Hepatocyte (in vitro differentiated cells): ENCODE measurements around the gene FBXO9. TPM values are rescaled to one million over a fixed set of nuclear protein-coding genes. Genes with fewer than 3 reads are reported as not detected.
"Not testable (repeated sequence)": the region's sequence is repeated elsewhere in the genome, so short reads cannot be mapped to it uniquely, and the experiment has no call there.

Experiments
- DNase-seq: peaks from one replicate; pipeline ENCODE4 v3.0.0-alpha.2; 2016; ENCODE audit warnings: low spot score
- H2AFZ ChIP-seq: fragments of 200-600 bp; sonication (generic); 2 replicates; pipeline ENCODE4 v1.6.0; 2016; ENCODE audit warnings: antibody characterized with exemption, mild to moderate bottlenecking
- H3K27ac ChIP-seq: fragments of 200-600 bp; sonication (generic); 2 replicates; pipeline ENCODE4 v1.5.1; 2016; ENCODE audit warnings: mild to moderate bottlenecking
- H3K27me3 ChIP-seq: fragments of 200-600 bp; sonication (generic); 2 replicates; pipeline ENCODE4 v1.6.1; 2016
- H3K36me3 ChIP-seq: fragments of 200-600 bp; sonication (generic); replicated peaks from 2 replicates; pipeline ENCODE4 v1.5.1; 2016; ENCODE audit warnings: low read depth; ENCODE audit not compliant: insufficient read depth
- H3K4me1 ChIP-seq: fragments of 200-600 bp; sonication (generic); 2 replicates; pipeline ENCODE4 v1.5.1; 2016; ENCODE audit warnings: mild to moderate bottlenecking, moderate library complexity; ENCODE audit not compliant: insufficient read depth
- H3K4me2 ChIP-seq: fragments of 200-600 bp; sonication (generic); 2 replicates; pipeline ENCODE4 v1.6.0; 2016
- H3K4me3 ChIP-seq: fragments of 200-600 bp; sonication (generic); 2 replicates; pipeline ENCODE4 v1.5.1; 2016; ENCODE audit warnings: mild to moderate bottlenecking
- H3K79me2 ChIP-seq: fragments of 200-600 bp; sonication (generic); 2 replicates; pipeline ENCODE4 v1.6.0; 2017; ENCODE audit warnings: mild to moderate bottlenecking
- H3K9me2 ChIP-seq: fragments of 200-600 bp; sonication (generic); replicated peaks from 2 replicates; pipeline ENCODE4 v1.6.0; 2017; ENCODE audit warnings: mild to moderate bottlenecking; ENCODE audit not compliant: insufficient read depth
- H3K9me3 ChIP-seq: fragments of 200-600 bp; sonication (generic); 2 replicates; pipeline ENCODE4 v1.5.1; 2016; ENCODE audit warnings: low read depth, mild to moderate bottlenecking
- H4K20me1 ChIP-seq: fragments of 200-600 bp; sonication (generic); 2 replicates; pipeline ENCODE4 v1.6.0; 2016; ENCODE audit warnings: mild to moderate bottlenecking; ENCODE audit not compliant: insufficient read depth, poor library complexity, severe bottlenecking
- CTCF ChIP-seq: fragments of 200-600 bp; sonication (generic); IDR thresholded peaks from 2 replicates; pipeline ENCODE4 v1.5.1; 2016; ENCODE audit warnings: antibody characterized with exemption, mild to moderate bottlenecking; ENCODE audit not compliant: poor library complexity
- EZH2 ChIP-seq: fragments of 200-600 bp; sonication (generic); IDR thresholded peaks from 2 replicates; pipeline ENCODE4 v1.6.1; 2016; ENCODE audit warnings: antibody characterized with exemption, mild to moderate bottlenecking, borderline replicate concordance
- EZH2phosphoT487 ChIP-seq: fragments of 200-600 bp; sonication (generic); IDR thresholded peaks from one replicate; pipeline ENCODE4 v1.6.1; 2018; ENCODE audit warnings: antibody characterized with exemption, mild to moderate bottlenecking, low read depth, moderate library complexity; ENCODE audit not compliant: unreplicated experiment, severe bottlenecking
- WGBS: methylation state at CpG from one replicate; pipeline ENCODE4 v1.1.6; 2016; ENCODE audit warnings: low lambda C conversion rate; ENCODE audit errors: missing lambda C conversion rate; 5-methylcytosine and 5-hydroxymethylcytosine counted together
- polyA plus RNA-seq: library from polyadenylated mRNA; unstranded; fragments of >200 nt; fragmentation: Nextera tagmentation; extraction: Ambion mirVana; gene quantifications from 2 replicates; pipeline ENCODE4 v1.2.1, GENCODE V29; 2016
- total RNA-seq: library from RNA; depleted of rRNA; stranded (reverse); fragments of >200 nt; gene quantifications from 2 replicates; pipeline ENCODE4 v1.2.3, GENCODE V29; 2014

FBXO9 gene
- total and polyA plus RNA-seq, 2 experiments from 2014 or later, result 33.3 to 79.8 TPM

- peak overlapping the region; percentile 26 for H3K27ac ChIP-seq
These were observed 6.6 kb upstream of the FBXO9 start for GRCh38 chr6:53058388-53059195.

GRCh38 chr6:53059648-53060589 lies 5.3 kb upstream of the FBXO9 start:
- peak overlapping the region; percentile 86 for H3K4me3 ChIP-seq
- TF ChIP-seq CTCF (no peak), EZH2 (no peak), EZH2phosphoT487 (no peak)
- H3K79me2 ChIP-seq, result peaks cover 57% of the 10 kb centered on the region
- peak overlapping the region; percentile 77 for H2AFZ ChIP-seq
- 48% methylated on average over 3 of the region's 3 CpGs for WGBS
- no peaks in the 10 kb centered on the region for H3K27me3 ChIP-seq
- peaks cover 3% of the 10 kb centered on the region for H4K20me1 ChIP-seq
- peak overlapping the region; percentile 82 for H3K4me2 ChIP-seq
- H3K36me3 ChIP-seq, result no peaks in the 10 kb centered on the region
- no peaks in the 10 kb centered on the region for H3K9me3 ChIP-seq
- no peak for DNase-seq
- peak overlapping the region; percentile 98 for H3K27ac ChIP-seq
- H3K9me2 ChIP-seq, result no peaks in the 10 kb centered on the region
- peaks cover 21% of the 10 kb centered on the region for H3K4me1 ChIP-seq

More at GRCh38 chr6:53058388-53059195, 6.6 kb upstream of the FBXO9 start:
- 80% methylated on average over 4 of the region's 4 CpGs for WGBS
- Histone ChIP-seq H4K20me1 (peaks cover 3% of the 10 kb centered on the region), H3K9me3 (no peaks in the 10 kb centered on the region), H3K4me1 (peaks cover 21% of the 10 kb centered on the region), H3K4me2 (peak overlapping the region; percentile 82), H3K79me2 (peaks cover 70% of the 10 kb centered on the region), H3K4me3 (peak overlapping the region; percentile 86), H3K36me3 (no peaks in the 10 kb centered on the region), H2AFZ (no peak overlapping the region), H3K9me2 (no peaks in the 10 kb centered on the region), H3K27me3 (no peaks in the 10 kb centered on the region)
- no peak for DNase-seq
- no peak for TF ChIP-seq EZH2
- TF ChIP-seq EZH2phosphoT487, result no peak
- TF ChIP-seq CTCF, result no peak

GRCh38 chr6:53062169-53062539 lies 3.0 kb upstream of the FBXO9 start:
- Histone ChIP-seq H3K36me3 (no peaks in the 10 kb centered on the region), H2AFZ (peak overlapping the region; percentile 85), H3K27me3 (no peaks in the 10 kb centered on the region), H3K9me2 (no peaks in the 10 kb centered on the region), H3K27ac (peak overlapping the region; percentile 98), H3K4me3 (peak overlapping the region; percentile 46), H3K4me2 (peak overlapping the region; percentile 82), H3K79me2 (peaks cover 55% of the 10 kb centered on the region), H4K20me1 (peaks cover 3% of the 10 kb centered on the region), H3K9me3 (no peaks in the 10 kb centered on the region), H3K4me1 (peaks cover 27% of the 10 kb centered on the region)
- no peak for DNase-seq
- no peak for TF ChIP-seq EZH2phosphoT487
- no peak for TF ChIP-seq CTCF
- TF ChIP-seq EZH2, result no peak
- WGBS, result 25% methylated on average over 5 of the region's 5 CpGs

- peak overlapping the region; percentile 22 for H2AFZ ChIP-seq
- H3K27ac ChIP-seq, H3K9me3 ChIP-seq, H3K9me2 ChIP-seq, H3K27me3 ChIP-seq, H4K20me1 ChIP-seq, DNase-seq, H3K4me3 ChIP-seq, H3K36me3 ChIP-seq: not testable (repeated sequence)
- WGBS, result 79% methylated on average over 16 of the region's 16 CpGs
- H3K4me2 ChIP-seq, result peak overlapping the region; percentile 44
- peaks cover 27% of the 10 kb centered on the region for H3K4me1 ChIP-seq
- H3K79me2 ChIP-seq, result peaks cover 53% of the 10 kb centered on the region
These were observed 949 bp upstream of the FBXO9 start for GRCh38 chr6:53064255-53064654.
